GM12874 (cell line): Measurements from ENCODE around the gene C16orf87.

ENCODE experiments used
- CTCF ChIP-seq: IDR thresholded peaks from 2 replicates; pipeline ENCODE4 v1.5.1; 2011; ENCODE audit warnings: low read depth, mild to moderate bottlenecking, control low read depth, low read length, moderate library complexity; ENCODE audit not compliant: insufficient read depth

Gene C16orf87

GRCh38 chr16:46746821-46747776 is 83.9 kb downstream of the C16orf87 start:
- no peak for TF ChIP-seq CTCF
